PC-9 (cell line): ENCODE measurements around the gene ATF6.

Experiments
- EZH2 ChIP-seq: fragments of 200-600 bp; sonication (generic); IDR thresholded peaks from 2 replicates; pipeline ENCODE4 v1.8.0; 2017; ENCODE audit warnings: antibody characterized with exemption, low read depth
- TF ChIP-seq, protein P1 (sequence below): fragments of 200-600 bp; sonication (generic); conservative IDR thresholded peaks from 2 replicates; pipeline ENCODE4 v1.6.1; 2017; ENCODE audit warnings: mixed run types, antibody characterized with exemption, mild to moderate bottlenecking, moderate library complexity

DNA sequence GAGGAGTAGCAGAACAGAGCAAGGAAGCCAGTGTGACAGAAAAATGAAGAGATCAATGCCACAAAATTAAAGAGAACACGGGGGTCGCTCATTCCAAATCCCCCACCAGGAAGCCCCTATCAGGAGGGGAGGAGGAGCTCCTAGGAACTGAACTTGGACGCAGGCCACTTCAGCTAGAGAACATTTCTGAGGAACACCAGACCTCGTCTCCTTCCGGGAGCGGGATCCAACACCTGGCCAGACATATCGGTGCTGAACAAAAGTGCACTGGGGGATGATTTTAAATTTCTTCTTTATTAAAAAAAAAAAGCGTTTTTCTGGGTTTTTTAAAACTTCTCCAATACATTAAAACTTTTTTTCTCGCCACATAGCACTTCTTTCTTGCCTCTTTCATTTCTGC, 216.8 kb downstream of the ATF6 start:
- TF ChIP-seq, protein P1, sequence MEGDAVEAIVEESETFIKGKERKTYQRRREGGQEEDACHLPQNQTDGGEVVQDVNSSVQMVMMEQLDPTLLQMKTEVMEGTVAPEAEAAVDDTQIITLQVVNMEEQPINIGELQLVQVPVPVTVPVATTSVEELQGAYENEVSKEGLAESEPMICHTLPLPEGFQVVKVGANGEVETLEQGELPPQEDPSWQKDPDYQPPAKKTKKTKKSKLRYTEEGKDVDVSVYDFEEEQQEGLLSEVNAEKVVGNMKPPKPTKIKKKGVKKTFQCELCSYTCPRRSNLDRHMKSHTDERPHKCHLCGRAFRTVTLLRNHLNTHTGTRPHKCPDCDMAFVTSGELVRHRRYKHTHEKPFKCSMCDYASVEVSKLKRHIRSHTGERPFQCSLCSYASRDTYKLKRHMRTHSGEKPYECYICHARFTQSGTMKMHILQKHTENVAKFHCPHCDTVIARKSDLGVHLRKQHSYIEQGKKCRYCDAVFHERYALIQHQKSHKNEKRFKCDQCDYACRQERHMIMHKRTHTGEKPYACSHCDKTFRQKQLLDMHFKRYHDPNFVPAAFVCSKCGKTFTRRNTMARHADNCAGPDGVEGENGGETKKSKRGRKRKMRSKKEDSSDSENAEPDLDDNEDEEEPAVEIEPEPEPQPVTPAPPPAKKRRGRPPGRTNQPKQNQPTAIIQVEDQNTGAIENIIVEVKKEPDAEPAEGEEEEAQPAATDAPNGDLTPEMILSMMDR = no peak
- no peak for TF ChIP-seq EZH2
